ENCODE data around the gene STPG4.

The STPG4 gene

GRCh38 chr2:47070920-47071824 is 83.9 kb downstream of the STPG4 start:
- no peak for DNase-seq (ENCODE audit: low spot score)

- no peak for DNase-seq (ENCODE audit: low spot score)
Observed at GRCh38 chr2:47070155-47070919, 84.8 kb downstream of the STPG4 start.

- peak; percentile 73 for DNase-seq (ENCODE audit: low spot score)
Observed at GRCh38 chr2:47069628-47070154, 85.4 kb downstream of the STPG4 start.

GRCh38 chr2:47068981-47069627 is 86.0 kb downstream of the STPG4 start:
- DNase-seq (ENCODE audit: low spot score): no peak

GRCh38 chr2:47067788-47068407 is 87.2 kb downstream of the STPG4 start:
- DNase-seq (ENCODE audit: low spot score): no peak

GRCh38 chr2:47065771-47066380 is 89.2 kb downstream of the STPG4 start:
- DNase-seq (ENCODE audit: low spot score): no peak

GRCh38 chr2:47065343-47065742 is 89.8 kb downstream of the STPG4 start:
- no peak for DNase-seq (ENCODE audit: low spot score)

GRCh38 chr2:47064106-47064505 is 91.0 kb downstream of the STPG4 start:
- DNase-seq (ENCODE audit: low spot score): no peak

- no peak for DNase-seq (ENCODE audit: low spot score)
Observed at GRCh38 chr2:47063538-47063930, 91.6 kb downstream of the STPG4 start.

- DNase-seq (ENCODE audit: low spot score): no peak
Observed at GRCh38 chr2:47062681-47063537, 92.2 kb downstream of the STPG4 start.

GRCh38 chr2:47061944-47062678 is 93.0 kb downstream of the STPG4 start:
- no peak for DNase-seq (ENCODE audit: low spot score)

- no peak for DNase-seq (ENCODE audit: low spot score)
Observed at GRCh38 chr2:47060652-47061170, 94.4 kb downstream of the STPG4 start.

GRCh38 chr2:47058003-47058931 is 96.8 kb downstream of the STPG4 start:
- no peak for DNase-seq (ENCODE audit: low spot score)

- no peak for DNase-seq (ENCODE audit: low spot score)
Observed at GRCh38 chr2:47057687-47058002, 97.5 kb downstream of the STPG4 start.

- DNase-seq (ENCODE audit: low spot score): no peak
Observed at GRCh38 chr2:47056868-47057686, 98.0 kb downstream of the STPG4 start.

GRCh38 chr2:47056374-47056773 is 98.7 kb downstream of the STPG4 start:
- DNase-seq (ENCODE audit: low spot score): no peak

GRCh38 chr2:47054868-47055267 is 100.2 kb downstream of the STPG4 start:
- no peak for DNase-seq (ENCODE audit: low spot score)

Data from HuH-7.5 (cell line).